H1 (cell line): ENCODE data around the gene SMG7. TPM values are rescaled to one million over a fixed set of nuclear protein-coding genes. Genes with fewer than 3 reads are reported as not detected.

Source experiments
- MAFK ChIP-seq: IDR thresholded peaks from 2 replicates; pipeline ENCODE4 v1.6.1; 2012; ENCODE audit warnings: low read depth, mild to moderate bottlenecking, improper control_type of control experiment, low read length
- RAD21 ChIP-seq, 2 experiments: IDR thresholded peaks in 1 of 2; conservative IDR thresholded peaks in 1 of 2; 2 replicates each; pipeline ENCODE4 v1.6.1; 2011; ENCODE audit warnings: low read depth in 2 of 2, low read length in 2 of 2, improper control_type of control experiment in 1 of 2, inconsistent platforms in 1 of 2, mild to moderate bottlenecking in 1 of 2, moderate library complexity in 1 of 2
- YY1 ChIP-seq: IDR thresholded peaks from 2 replicates; pipeline ENCODE4 v1.6.1; 2011; ENCODE audit warnings: low read depth, mild to moderate bottlenecking, low read length
- polyA plus RNA-seq, 7 experiments: library from polyadenylated mRNA; depleted of rRNA in 3 of 7; stranded (reverse) in 5 of 7; unstranded in 2 of 7; fragments of >200 nt in 5 of 7; fragments of 200-250 nt in 2 of 7; gene quantifications; 1 replicate in 5 of 7; 2 replicates in 1 of 7; 4 replicates in 1 of 7; pipeline versions ENCODE4 v1.2.1 to v1.2.3, GENCODE V29; 2011 to 2013; ENCODE audit warnings: missing spikeins in 2 of 7, mixed read lengths in 2 of 7
- total RNA-seq: library from RNA; stranded (reverse); fragmentation: NEBNext Ultra II Directional; extraction: Animal tissue kit (Norgen Biotek cat#: 25700); gene quantifications from 2 replicates; pipeline ENCODE4 v1.2.1, GENCODE V29; 2021

SMG7 gene
- total and polyA plus RNA-seq, 2 of the 8 experiments (the other 6 are each of a cell fraction or from before 2014, with no cell fraction given) = 39.3 to 65.6 TPM

- TF ChIP-seq MAFK = no peak
- TF ChIP-seq YY1 = no peak
- TF ChIP-seq RAD21 (IDR thresholded peaks at IDR 0.05 in 1 of 2, conservative IDR thresholded peaks at IDR 0.05 in 1 of 2; ENCODE audit: low read depth in 2 of 2, low read length in 2 of 2) = no peak
Measured at GRCh38 chr1:183589874-183590243, 117.6 kb downstream of the SMG7 start (continued).
